Neural cell (in vitro differentiated cells): ENCODE results near the gene MYOM1.

ENCODE experiments used
- CTCF ChIP-seq: fragments of 450-650 bp; IDR thresholded peaks from 2 replicates; pipeline ENCODE4 v1.5.1; 2014; ENCODE audit warnings: antibody characterized with exemption, mild to moderate bottlenecking, moderate library complexity; ENCODE audit not compliant: poor library complexity, severe bottlenecking
- EP300 ChIP-seq: fragments of 450-650 bp; conservative IDR thresholded peaks from 2 replicates; pipeline ENCODE4 v1.6.1; 2014; ENCODE audit warnings: antibody characterized with exemption, mild to moderate bottlenecking, moderate library complexity; ENCODE audit not compliant: poor library complexity, severe bottlenecking
- EZH2 ChIP-seq: fragments of 200-600, 300-800 bp; shearing (Covaris generic), sonication (generic); IDR thresholded peaks from 2 replicates; pipeline ENCODE4 v1.6.1; 2014; ENCODE audit warnings: antibody characterized with exemption, low read length, borderline replicate concordance, mild to moderate bottlenecking; ENCODE audit not compliant: insufficient read depth, poor library complexity, severe bottlenecking
- MXI1 ChIP-seq: fragments of 450-650 bp; conservative IDR thresholded peaks from 2 replicates; pipeline ENCODE4 v1.6.1; 2014; ENCODE audit warnings: antibody characterized with exemption, mild to moderate bottlenecking; ENCODE audit not compliant: poor library complexity, severe bottlenecking
- POLR2AphosphoS5 ChIP-seq: IDR thresholded peaks from 2 replicates; pipeline ENCODE4 v1.6.1; 2012
- RAD21 ChIP-seq: fragments of 450-650 bp; conservative IDR thresholded peaks from 2 replicates; pipeline ENCODE4 v1.6.1; 2014; ENCODE audit warnings: antibody characterized with exemption, mild to moderate bottlenecking, moderate library complexity
- SMC3 ChIP-seq: fragments of 450-650 bp; conservative IDR thresholded peaks from 2 replicates; pipeline ENCODE4 v1.6.1; 2014; ENCODE audit warnings: antibody characterized with exemption, mild to moderate bottlenecking, moderate library complexity; ENCODE audit not compliant: poor library complexity
- TAF1 ChIP-seq: IDR thresholded peaks from 2 replicates; pipeline ENCODE4 v1.6.1; 2012; ENCODE audit warnings: low read depth
- TF ChIP-seq, protein P1 (sequence below): IDR thresholded peaks from 2 replicates; pipeline ENCODE4 v1.6.1; 2012; ENCODE audit warnings: borderline replicate concordance

- TF ChIP-seq CTCF = peak; percentile 40
- peak; percentile 54 for TF ChIP-seq MXI1
- no peak for TF ChIP-seq EZH2
- peak; percentile 90 for TF ChIP-seq POLR2AphosphoS5
- TF ChIP-seq EP300 = peak; percentile 71
- TF ChIP-seq, protein P1, sequence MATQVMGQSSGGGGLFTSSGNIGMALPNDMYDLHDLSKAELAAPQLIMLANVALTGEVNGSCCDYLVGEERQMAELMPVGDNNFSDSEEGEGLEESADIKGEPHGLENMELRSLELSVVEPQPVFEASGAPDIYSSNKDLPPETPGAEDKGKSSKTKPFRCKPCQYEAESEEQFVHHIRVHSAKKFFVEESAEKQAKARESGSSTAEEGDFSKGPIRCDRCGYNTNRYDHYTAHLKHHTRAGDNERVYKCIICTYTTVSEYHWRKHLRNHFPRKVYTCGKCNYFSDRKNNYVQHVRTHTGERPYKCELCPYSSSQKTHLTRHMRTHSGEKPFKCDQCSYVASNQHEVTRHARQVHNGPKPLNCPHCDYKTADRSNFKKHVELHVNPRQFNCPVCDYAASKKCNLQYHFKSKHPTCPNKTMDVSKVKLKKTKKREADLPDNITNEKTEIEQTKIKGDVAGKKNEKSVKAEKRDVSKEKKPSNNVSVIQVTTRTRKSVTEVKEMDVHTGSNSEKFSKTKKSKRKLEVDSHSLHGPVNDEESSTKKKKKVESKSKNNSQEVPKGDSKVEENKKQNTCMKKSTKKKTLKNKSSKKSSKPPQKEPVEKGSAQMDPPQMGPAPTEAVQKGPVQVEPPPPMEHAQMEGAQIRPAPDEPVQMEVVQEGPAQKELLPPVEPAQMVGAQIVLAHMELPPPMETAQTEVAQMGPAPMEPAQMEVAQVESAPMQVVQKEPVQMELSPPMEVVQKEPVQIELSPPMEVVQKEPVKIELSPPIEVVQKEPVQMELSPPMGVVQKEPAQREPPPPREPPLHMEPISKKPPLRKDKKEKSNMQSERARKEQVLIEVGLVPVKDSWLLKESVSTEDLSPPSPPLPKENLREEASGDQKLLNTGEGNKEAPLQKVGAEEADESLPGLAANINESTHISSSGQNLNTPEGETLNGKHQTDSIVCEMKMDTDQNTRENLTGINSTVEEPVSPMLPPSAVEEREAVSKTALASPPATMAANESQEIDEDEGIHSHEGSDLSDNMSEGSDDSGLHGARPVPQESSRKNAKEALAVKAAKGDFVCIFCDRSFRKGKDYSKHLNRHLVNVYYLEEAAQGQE = peak; percentile 49
- TF ChIP-seq SMC3 = peak; percentile 32
- no peak for TF ChIP-seq RAD21
- peak; percentile 57 for TF ChIP-seq TAF1
Measured at GRCh38 chr18:3261373-3262233, 41.8 kb upstream of the MYOM1 start, which contains the start of gene MYL12B.
